ENCODE results near the gene KRT82.

GRCh38 chr12:52370926-52371608 lies 35.1 kb downstream of the KRT82 start:
- TF ChIP-seq POLR2AphosphoS5 (IDR thresholded peaks at IDR 0.05; ENCODE audit: low read depth, low read length) (no peak), SIN3A (IDR thresholded peaks at IDR 0.05; ENCODE audit: borderline replicate concordance, insufficient read depth, low read length) (no peak)
